HG03045 (cell line): Measurements from ENCODE around the gene EBF3.

Source experiments
- ATAC-seq: cut with Tn5 transposase; IDR thresholded peaks from one replicate; pipeline ENCODE4 v1.9.1; 2021; ENCODE audit warnings: mild to moderate bottlenecking, moderate library complexity; ENCODE audit not compliant: unreplicated experiment

The EBF3 gene

GRCh38 chr10:129945941-129946760, 17.9 kb downstream of the EBF3 start:
- no peak for ATAC-seq

- no peak for ATAC-seq
Observed at GRCh38 chr10:129945526-129945925, 18.5 kb downstream of the EBF3 start.

- no peak for ATAC-seq
Observed at GRCh38 chr10:129945064-129945463, 19.0 kb downstream of the EBF3 start.

- no peak for ATAC-seq
Observed at GRCh38 chr10:129944456-129944855, 19.6 kb downstream of the EBF3 start.

GRCh38 chr10:129942936-129943715, 20.9 kb downstream of the EBF3 start:
- ATAC-seq, result no peak

- no peak for ATAC-seq
Observed at GRCh38 chr10:129942391-129942790, 21.7 kb downstream of the EBF3 start.

- no peak for ATAC-seq
Observed at GRCh38 chr10:129942019-129942277, 22.1 kb downstream of the EBF3 start.

GRCh38 chr10:129941199-129942018, 22.7 kb downstream of the EBF3 start:
- no peak for ATAC-seq

- no peak for ATAC-seq
Observed at GRCh38 chr10:129940617-129941198, 23.4 kb downstream of the EBF3 start.

GRCh38 chr10:129939416-129940275, 24.4 kb downstream of the EBF3 start:
- ATAC-seq, result no peak

- ATAC-seq, result no peak
Observed at GRCh38 chr10:129938460-129938859, 25.6 kb downstream of the EBF3 start.

GRCh38 chr10:129937351-129937751, 26.7 kb downstream of the EBF3 start:
- no peak for ATAC-seq

- no peak for ATAC-seq
Observed at GRCh38 chr10:129936923-129937300, 27.2 kb downstream of the EBF3 start.

- ATAC-seq, result no peak
Observed at GRCh38 chr10:129936266-129936922, 27.7 kb downstream of the EBF3 start.

- no peak for ATAC-seq
Observed at GRCh38 chr10:129935867-129936152, 28.3 kb downstream of the EBF3 start.

GRCh38 chr10:129935102-129935866, 28.8 kb downstream of the EBF3 start:
- ATAC-seq, result no peak

GRCh38 chr10:129934196-129934925, 29.7 kb downstream of the EBF3 start:
- ATAC-seq, result no peak

- ATAC-seq, result no peak
Observed at GRCh38 chr10:129933456-129934092, 30.5 kb downstream of the EBF3 start.
